Measurements from ENCODE around the gene SLC22A16. TPM values are rescaled to one million over a fixed set of nuclear protein-coding genes. Genes with fewer than 3 reads are reported as not detected.

SLC22A16 gene
- total and polyA plus RNA-seq, 2 of the 8 experiments (the other 6 are each of a cell fraction or from before 2014, with no cell fraction given) = not detected

- Histone ChIP-seq H3K4me2 (ENCODE audit: insufficient read depth in 1 of 2, low read depth in 2 of 2, low read length in 2 of 2) (no peak overlapping the region), H4K91ac (replicated peaks; ENCODE audit: insufficient read length, low read length) (no peak overlapping the region), H3K23me2 (ENCODE audit: low read depth, low read length) (no peaks in the 10 kb centered on the region), H2BK15ac (ENCODE audit: low read length) (no peak overlapping the region), H3K9ac (replicated peaks in 1 of 4; ENCODE audit: extremely low read depth in 1 of 4, low read depth in 3 of 4, low read length in 3 of 4) (no peak overlapping the region), H2BK120ac (replicated peaks; ENCODE audit: low read depth, low read length) (no peak overlapping the region), H2AK5ac (ENCODE audit: low read depth, low read length) (no peak overlapping the region), H3K9me3 (ENCODE audit: insufficient read depth in 2 of 2, low read depth in 1 of 2, low read length in 1 of 2) (peaks cover 1 to 4% of the 10 kb centered on the region in 2 experiments; a peak in 1 of 4 replicates), H3K4ac (replicated peaks; ENCODE audit: insufficient read length, low read depth, low read length) (no peak overlapping the region), H3K79me2 (ENCODE audit: control insufficient read depth in 1 of 2, insufficient read depth in 2 of 2, low read length in 2 of 2) (no peaks in the 10 kb centered on the region; a peak in 1 of 4 replicates), H3K23ac (ENCODE audit: insufficient read length) (no peak overlapping the region), H2AFZ (ENCODE audit: low read length) (no peak overlapping the region), H2BK20ac (ENCODE audit: low read length) (no peak overlapping the region), H4K5ac (ENCODE audit: insufficient read length, low read depth, low read length) (no peak overlapping the region), H3K18ac (ENCODE audit: extremely low read depth, low read length) (no peak overlapping the region), H4K8ac (ENCODE audit: extremely low read depth, insufficient read depth, low read length) (no peak overlapping the region), H3K27me3 (replicated peaks in 1 of 4; ENCODE audit: control insufficient read depth in 3 of 4, extremely low read depth in 1 of 4, insufficient read depth in 3 of 4, low read length in 3 of 4) (no peaks in the 10 kb centered on the region), H2BK12ac (ENCODE audit: low read depth, low read length) (no peak overlapping the region), H3K4me3 (ENCODE audit: extremely low read depth in 1 of 4, insufficient read depth in 2 of 4, low read depth in 3 of 4, low read length in 4 of 4) (no peak overlapping the region), H3K36me3 (ENCODE audit: control insufficient read depth in 2 of 4, insufficient read depth in 4 of 4, low read length in 3 of 4) (no peaks in the 10 kb centered on the region), H4K20me1 (replicated peaks in 1 of 2; ENCODE audit: control insufficient read depth in 1 of 2, insufficient read depth in 2 of 2, low read length in 2 of 2) (no peaks in the 10 kb centered on the region), H3K4me1 (replicated peaks in 1 of 4; ENCODE audit: control insufficient read depth in 3 of 4, insufficient read depth in 4 of 4, low read length in 3 of 4) (no peaks in the 10 kb centered on the region), H3K14ac (ENCODE audit: insufficient read length) (no peak overlapping the region), H3K79me1 (ENCODE audit: low read depth, low read length) (no peaks in the 10 kb centered on the region), H2BK5ac (ENCODE audit: low read depth, low read length) (no peak overlapping the region), H3K27ac (ENCODE audit: low read depth, low read length) (no peak overlapping the region), H3K56ac (replicated peaks; ENCODE audit: insufficient read length, low read depth, low read length) (no peak overlapping the region)
- CTCF ChIA-PET (ENCODE audit: partially characterized antibody) = interaction anchor here (0.6 to 1.2 kb wide), 2 partner anchors 12 to 58 kb away, joined by 3 to 6 read pairs; no protein-coding TSS in a partner anchor
- WGBS, 2 experiments (ENCODE audit: extremely low coverage in 1 of 2, insufficient coverage in 1 of 2, insufficient read length in 1 of 2, insufficient replicate concordance in 2 of 2, low coverage in 1 of 2, low lambda C conversion rate in 2 of 2, missing lambda C conversion rate in 1 of 2) = 85% methylated on average over 3 of the region's 3 CpGs; no CpG with 5 or more reads in 1 of the 2 experiments
- peak in 1 of 2 experiments; percentile 39 for DNase-seq (ENCODE audit: low read depth in 1 of 2, low spot score in 2 of 2)
- TF ChIP-seq YY1 (IDR thresholded peaks at IDR 0.05; ENCODE audit: low read depth, low read length) = no peak
- peak in 1 of 2 experiments; percentile 33; a peak in 1 of 4 replicates for TF ChIP-seq RAD21 (IDR thresholded peaks at IDR 0.05 in 1 of 2, conservative IDR thresholded peaks at IDR 0.05 in 1 of 2; ENCODE audit: low read depth in 2 of 2, low read length in 2 of 2)
- no peak for TF ChIP-seq KDM4A (IDR thresholded peaks at IDR 0.05; ENCODE audit: low read depth, low read length, severe bottlenecking)
- peak in 2 of 3 experiments; percentile 13 to 39; a peak in 2 of 4 replicates for TF ChIP-seq CTCF (IDR thresholded peaks at IDR 0.05; ENCODE audit: control extremely low read depth in 1 of 3, insufficient read depth in 1 of 3, low read depth in 1 of 3, low read length in 3 of 3)
- no peak for FAIRE-seq
- POLR2A ChIA-PET (ENCODE audit: partially characterized antibody) = no interaction called here
Measured at GRCh38 chr6:110468731-110469130, 7.7 kb downstream of the SLC22A16 start.
